Ovary (tissue), 10 donors: ENCODE measurements around the gene ZNF777. TPM values are rescaled to one million over a fixed set of nuclear protein-coding genes. Genes with fewer than 3 reads are reported as not detected.
A peak's percentile ranks its signal among the peaks of the same experiment; 100 is the strongest.

Experiments used
- DNase-seq, 5 donors: peaks; one replicate each; pipeline ENCODE4 v3.0.0-alpha.2; 2019 to 2020
- H3K27ac ChIP-seq, 2 donors: fragments of 200-600 bp; one replicate each; pipeline versions ENCODE4 v1.5.1 to v1.8.0; 2019 to 2022
- H3K27me3 ChIP-seq: fragments of 200-600 bp; one replicate; pipeline ENCODE4 v1.8.0; 2022
- H3K36me3 ChIP-seq: fragments of 200-600 bp; sonication (generic); one replicate; pipeline ENCODE4 v1.5.1; 2019
- H3K4me1 ChIP-seq: one replicate; pipeline ENCODE4 v1.8.1; 2013; ENCODE audit warnings: mild to moderate bottlenecking, moderate library complexity; ENCODE audit not compliant: insufficient read depth
- H3K4me3 ChIP-seq: fragments of 200-600 bp; sonication (generic); one replicate; pipeline ENCODE4 v1.5.1; 2017
- H3K9me3 ChIP-seq, 2 donors: fragments of 200-600 bp in 1 of 2; sonication (generic) in 1 of 2; one replicate each; pipeline versions ENCODE4 v1.5.1 to v1.8.1; 2013 to 2019; ENCODE audit warnings: mild to moderate bottlenecking in 1 of 2, moderate library complexity in 1 of 2
- EP300 ChIP-seq: sonication (generic); formaldehyde crosslinking; IDR thresholded peaks from one replicate; pipeline ENCODE4 v1.6.1; 2017; ENCODE audit warnings: antibody characterized with exemption
- POLR2A ChIP-seq: fragments of 450-650 bp; IDR thresholded peaks from one replicate; pipeline ENCODE4 v1.6.1; 2017; ENCODE audit warnings: antibody characterized with exemption, mild to moderate bottlenecking, moderate library complexity
- WGBS, 3 donors: extraction: QIAGEN DNeasy Blood & Tissue Kit in 1 of 3; methylation state at CpG; one replicate each; pipeline versions ENCODE4 v1.1.5 to v1.1.7; 2013 to 2017; 5-methylcytosine and 5-hydroxymethylcytosine counted together
- intact Hi-C, 4 donors: fragments of 100-400 bp; cut with DNase I; formaldehyde crosslinking; loops; one replicate each; pipeline versions ENCODE4 v1.11.0 to v1.15.1; 2022 to 2023
- long read RNA-seq, 3 donors: library from polyadenylated mRNA in 2 of 3; unstranded in 2 of 3; transcript quantifications; one replicate each; pipeline ENCODE4 v2.0.0 and lab custom pipeline, GENCODE V29; 2021 to 2026
- polyA plus RNA-seq, 2 donors: library from polyadenylated mRNA; stranded (reverse); fragments of 200-250 nt in 1 of 2; fragments of 350-450 nt in 1 of 2; fragmentation: Illumina TruSeq in 1 of 2; extraction: RNeasy Lipid Tissue Mini Kit (QIAGEN cat#74804) in 1 of 2; gene quantifications; one replicate each; pipeline ENCODE4 v1.2.3, GENCODE V29; 2013 to 2014
- total RNA-seq, 7 donors: library from RNA; depleted of rRNA in 2 of 7; stranded (reverse); fragments of >200 nt in 2 of 7; fragmentation: NEBNext Ultra II Directional in 3 of 7; extraction: Animal tissue kit (Norgen Biotek cat#: 25700) in 3 of 7; gene quantifications; one replicate each; pipeline versions ENCODE4 v1.1.0 to v1.2.4, GENCODE V29; 2016 to 2023
- TF ChIP-seq, protein P1 (sequence below), 3 donors: fragments of 450-650 bp in 2 of 3; fragments of 200-600 bp in 1 of 3; IDR thresholded peaks; one replicate each; pipeline versions ENCODE4 v1.5.1 to v1.8.0; 2016 to 2022; ENCODE audit warnings: antibody characterized with exemption in 3 of 3, mild to moderate bottlenecking in 1 of 3
- donor health status: DM: no; HTN: no; CAD: no; lungs with moderate emphysema.
- donor health status: DM: no; HTN: no; CAD: no.
- donor health status: Bipolar disorder and iron deficiency.
- donor health status: DM: yes; HTN: yes; CAD: no.
- donor health status: DM: no; HTN: no; CAD: no.
- donor health status: DM: yes; HTN: yes; CAD: no.

The ZNF777 gene
- total RNA-seq (10 to 100 TPM in 5 of 7 donors, 1 to 10 TPM in 2; 5.6 to 20.4 (median 15.8) TPM), polyA plus RNA-seq (10 to 100 TPM in 1 of 2 donors, 1 to 10 TPM in 1; 3.8 to 13.7 TPM)
- long read RNA-seq, donor 1, partial matches to known transcripts, result 2 of 3 reads
- long read RNA-seq, donor 1, other reads (novel, unspliced or antisense), result 1 of 3 reads
- long read RNA-seq, donor 2, partial matches to known transcripts, result 5 of 7 reads
- long read RNA-seq, donor 2, other reads (novel, unspliced or antisense), result 0 of 7 reads
- long read RNA-seq, donor 3, partial matches to known transcripts, result 5 of 49 reads
- long read RNA-seq, donor 3, other reads (novel, unspliced or antisense), result 43 of 49 reads

- H3K27me3 ChIP-seq, result no peaks in the 10 kb centered on the region
Measured at GRCh38 chr7:149460493-149461277, at the start of gene ZNF777. Gene ZNF777, minus strand, starts transcription at chr7:149461062. Its CDS starts 5,040 bp downstream, at chr7:149456022.

DNA sequence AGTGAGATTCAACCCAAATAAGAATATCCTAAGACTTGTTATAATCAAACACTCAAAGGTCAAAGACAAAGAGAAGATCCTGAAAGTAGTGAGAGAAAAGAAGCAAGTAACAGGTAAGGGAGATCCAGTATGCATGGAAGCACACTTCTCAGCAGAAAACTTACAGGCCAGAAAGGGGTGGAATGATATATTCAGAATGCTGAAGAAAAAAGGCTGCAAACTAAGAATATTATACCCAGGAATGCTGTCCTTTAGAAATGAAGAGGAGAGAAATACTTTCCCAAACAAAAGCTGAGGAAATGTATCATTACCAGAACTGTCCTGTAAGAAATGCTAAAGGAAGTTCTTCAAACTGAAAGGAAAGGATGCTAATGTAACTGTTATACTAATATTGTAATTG lies 49.4 kb upstream of the ZNF777 start:
- H3K27me3 ChIP-seq, result no peaks in the 10 kb centered on the region
- intact Hi-C loops, result no loop called here
- H3K36me3 ChIP-seq, result no peaks in the 10 kb centered on the region
- TF ChIP-seq EP300, result no peak
- TF ChIP-seq POLR2A, result no peak
- TF ChIP-seq, protein P1, sequence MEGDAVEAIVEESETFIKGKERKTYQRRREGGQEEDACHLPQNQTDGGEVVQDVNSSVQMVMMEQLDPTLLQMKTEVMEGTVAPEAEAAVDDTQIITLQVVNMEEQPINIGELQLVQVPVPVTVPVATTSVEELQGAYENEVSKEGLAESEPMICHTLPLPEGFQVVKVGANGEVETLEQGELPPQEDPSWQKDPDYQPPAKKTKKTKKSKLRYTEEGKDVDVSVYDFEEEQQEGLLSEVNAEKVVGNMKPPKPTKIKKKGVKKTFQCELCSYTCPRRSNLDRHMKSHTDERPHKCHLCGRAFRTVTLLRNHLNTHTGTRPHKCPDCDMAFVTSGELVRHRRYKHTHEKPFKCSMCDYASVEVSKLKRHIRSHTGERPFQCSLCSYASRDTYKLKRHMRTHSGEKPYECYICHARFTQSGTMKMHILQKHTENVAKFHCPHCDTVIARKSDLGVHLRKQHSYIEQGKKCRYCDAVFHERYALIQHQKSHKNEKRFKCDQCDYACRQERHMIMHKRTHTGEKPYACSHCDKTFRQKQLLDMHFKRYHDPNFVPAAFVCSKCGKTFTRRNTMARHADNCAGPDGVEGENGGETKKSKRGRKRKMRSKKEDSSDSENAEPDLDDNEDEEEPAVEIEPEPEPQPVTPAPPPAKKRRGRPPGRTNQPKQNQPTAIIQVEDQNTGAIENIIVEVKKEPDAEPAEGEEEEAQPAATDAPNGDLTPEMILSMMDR (IDR thresholded peaks at IDR 0.05), result no peak
- H3K4me1 ChIP-seq, result no peaks in the 10 kb centered on the region
- no peak for DNase-seq
- H3K9me3 ChIP-seq, result no peaks in the 10 kb centered on the region
- no peak overlapping the region for H3K27ac ChIP-seq
- H3K4me3 ChIP-seq, result no peak overlapping the region

More at GRCh38 chr7:149460493-149461277, at the start of gene ZNF777:
- H3K36me3 ChIP-seq, result no peaks in the 10 kb centered on the region
- peak; percentile 68 to 85 (median 75) for DNase-seq
- peak within 1 kb of the TSS; percentile 60 to 80 for H3K27ac ChIP-seq
- peaks cover 9% of the 10 kb centered on the region for H3K4me1 ChIP-seq
- TF ChIP-seq, protein P1 (IDR thresholded peaks at IDR 0.05), result peak in 2 of 3 donors; percentile 43 to 53
- TF ChIP-seq POLR2A, result no peak
- intact Hi-C loops, result no loop called here
- WGBS, 3 donors, result 0 to 1% (median 1%) methylated on average over 50 to 64 of the region's 64 CpGs
- H3K4me3 ChIP-seq, result peak within 1 kb of the TSS; percentile 56
- H3K9me3 ChIP-seq, result no peaks in the 10 kb centered on the region

- H3K9me3 ChIP-seq, result no peaks in the 10 kb centered on the region
- no peaks in the 10 kb centered on the region for H3K4me1 ChIP-seq
- DNase-seq, result no peak
- H3K27ac ChIP-seq, result no peak overlapping the region
- H3K27me3 ChIP-seq, result no peaks in the 10 kb centered on the region
- no peaks in the 10 kb centered on the region for H3K36me3 ChIP-seq
- H3K4me3 ChIP-seq, result no peak overlapping the region
- TF ChIP-seq POLR2A (no peak), EP300 (no peak)
- TF ChIP-seq, protein P1 (IDR thresholded peaks at IDR 0.05), result no peak
- intact Hi-C loops, result no loop called here
Measured at GRCh38 chr7:149509774-149510173, 48.9 kb upstream of the ZNF777 start.

DNA sequence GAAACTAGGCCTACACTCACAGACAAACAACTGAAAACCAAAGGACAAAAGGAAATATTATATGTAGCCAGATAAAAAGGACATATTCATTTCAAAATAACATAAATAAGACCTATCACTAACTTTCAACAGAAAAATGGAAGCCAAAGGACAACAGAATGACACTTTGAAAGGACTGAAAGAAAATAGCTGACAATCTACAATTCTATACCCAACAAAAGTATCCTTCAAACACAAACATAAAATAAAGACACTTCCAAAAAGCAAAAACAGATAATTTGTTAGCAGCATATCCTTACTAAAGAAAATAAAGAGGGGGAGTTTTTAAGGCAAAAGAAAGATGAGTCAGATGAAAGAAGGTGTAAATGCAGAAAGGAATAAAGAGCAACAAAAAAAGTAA lies 44.7 kb upstream of the ZNF777 start:
- H3K27me3 ChIP-seq, result no peaks in the 10 kb centered on the region
- no peaks in the 10 kb centered on the region for H3K9me3 ChIP-seq
- DNase-seq, result no peak
- intact Hi-C loops, result no loop called here
- TF ChIP-seq, protein P1 (IDR thresholded peaks at IDR 0.05), result no peak
- TF ChIP-seq POLR2A (no peak), EP300 (no peak)
- H3K4me3 ChIP-seq, result no peak overlapping the region
- no peaks in the 10 kb centered on the region for H3K36me3 ChIP-seq
- no peaks in the 10 kb centered on the region for H3K4me1 ChIP-seq
- no peak overlapping the region for H3K27ac ChIP-seq
